GM21737 (cell line): Measurements from ENCODE around the gene ERCC6L2.

Experiments
- ATAC-seq: cut with Tn5 transposase; IDR thresholded peaks from one replicate; pipeline ENCODE4 v1.9.1; 2021; ENCODE audit warnings: mild to moderate bottlenecking, moderate library complexity; ENCODE audit not compliant: unreplicated experiment

Gene ERCC6L2

DNA sequence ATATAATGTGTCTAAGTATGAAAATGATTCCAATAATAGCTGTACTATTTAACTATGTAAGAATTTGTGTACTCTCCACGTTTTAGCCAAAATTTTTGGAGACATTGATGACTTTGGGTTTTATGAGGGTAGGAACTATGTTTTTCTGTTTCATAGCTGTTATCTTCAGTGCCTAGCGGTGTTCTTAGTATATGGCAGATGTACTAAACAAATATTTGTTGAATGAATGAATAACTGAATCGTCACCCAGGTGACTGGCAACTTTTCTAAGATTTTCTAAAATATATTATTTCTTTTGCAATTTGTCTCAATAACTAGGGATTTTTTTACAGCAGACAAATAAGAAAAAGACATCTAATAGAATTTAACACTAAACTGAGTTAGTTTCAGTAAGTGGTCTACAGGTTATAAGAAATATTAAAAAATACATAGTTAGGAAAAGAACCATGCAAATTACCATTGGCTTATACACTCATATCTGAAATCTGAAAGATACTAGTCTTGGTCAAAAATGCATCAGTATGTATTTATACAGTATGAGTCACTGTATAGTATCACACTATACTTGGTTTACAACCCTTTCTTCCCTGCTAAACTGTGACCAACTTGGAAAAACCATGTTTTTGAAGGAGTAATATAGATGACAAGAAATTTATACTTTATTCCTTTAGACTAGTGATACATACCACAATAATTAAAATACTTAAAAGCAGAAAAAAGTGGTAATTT lies 10.5 kb upstream of the ERCC6L2 start:
- ATAC-seq: no peak

DNA sequence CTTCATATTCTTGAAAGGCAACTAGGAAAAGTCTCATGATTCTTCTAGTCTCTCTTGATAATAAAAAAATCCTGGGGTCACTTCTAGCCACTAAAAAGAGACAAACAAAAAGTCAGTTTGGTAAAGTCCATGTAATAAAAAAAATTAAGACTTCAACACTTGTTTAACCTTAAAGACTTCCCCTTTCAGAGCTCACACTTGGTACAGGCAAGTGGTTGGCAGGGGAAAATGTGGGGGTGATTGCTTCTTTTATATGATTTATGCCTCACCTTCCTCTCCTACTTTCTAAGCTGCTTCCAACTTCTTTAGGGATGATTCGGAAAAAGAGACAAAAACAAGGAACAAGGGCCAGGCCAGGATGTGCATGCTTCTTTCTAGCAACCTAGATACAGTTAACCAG lies 5.1 kb upstream of the ERCC6L2 start:
- ATAC-seq: no peak

DNA sequence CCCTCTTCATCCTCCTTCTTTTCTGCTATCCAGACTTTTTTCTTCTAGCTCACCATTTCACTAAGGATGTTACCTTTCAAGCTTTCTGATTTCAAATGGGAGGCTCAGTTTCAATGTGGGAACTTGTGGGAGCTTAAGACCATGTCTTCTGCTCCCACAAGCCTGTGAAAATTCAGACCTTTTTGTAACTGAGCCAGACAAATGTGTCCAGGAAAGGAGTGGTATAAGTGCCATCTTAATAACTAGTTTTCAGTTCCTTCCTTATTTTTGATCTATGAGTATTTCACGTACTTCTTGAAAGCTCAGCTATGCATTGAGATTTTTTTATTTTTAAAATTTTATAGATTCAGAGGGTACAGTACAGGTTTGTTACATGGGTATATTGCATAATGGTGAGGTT lies 4.6 kb upstream of the ERCC6L2 start:
- no peak for ATAC-seq

DNA sequence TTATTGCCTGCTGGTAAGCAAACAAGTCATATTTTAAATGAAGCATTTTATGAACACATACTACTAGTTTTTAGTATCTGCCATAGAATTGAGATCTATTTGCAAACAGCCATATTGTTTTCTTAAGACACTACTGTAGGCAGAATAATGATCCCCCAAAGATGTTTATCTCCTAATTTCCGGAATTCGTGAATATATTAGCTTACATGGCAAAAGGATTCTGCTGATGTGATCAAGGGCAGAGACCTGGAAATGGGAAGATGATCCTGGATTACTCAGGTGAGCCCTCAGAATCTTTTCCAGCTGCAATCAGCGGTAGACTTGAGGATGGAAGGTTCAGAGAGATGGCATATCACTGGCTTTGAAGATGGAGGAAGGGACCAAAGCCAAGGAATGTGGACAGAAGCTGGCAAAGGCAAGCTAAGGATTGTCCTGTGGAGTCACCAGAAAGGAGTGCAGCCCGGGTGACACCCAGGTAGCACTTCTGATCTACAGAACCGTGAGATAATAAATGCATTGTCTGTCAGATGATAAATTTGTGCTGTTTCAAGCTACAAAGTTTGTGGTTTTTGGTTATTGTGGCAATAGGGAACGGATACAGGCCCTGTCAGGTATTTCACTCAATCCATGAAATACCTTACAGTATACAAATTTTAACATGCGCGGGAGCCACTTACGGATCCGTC lies 1.0 kb upstream of the ERCC6L2 start:
- no peak for ATAC-seq

DNA sequence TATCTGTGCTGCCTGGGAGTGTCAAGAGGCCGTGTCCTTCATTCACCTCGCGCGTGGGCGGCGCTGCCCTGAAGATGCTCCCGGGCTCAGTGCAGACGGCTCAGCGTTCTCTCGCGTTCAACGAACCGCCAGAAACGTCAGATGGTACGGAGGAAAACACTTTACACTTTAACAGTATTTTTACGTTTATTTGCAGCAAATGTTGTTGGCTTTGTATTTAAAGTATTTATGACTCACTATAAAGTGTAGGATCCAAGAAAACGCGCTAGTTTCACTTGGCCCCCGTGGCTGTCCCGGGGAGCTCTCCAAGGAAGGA lies 544 bp upstream of the ERCC6L2 start:
- no peak for ATAC-seq

DNA sequence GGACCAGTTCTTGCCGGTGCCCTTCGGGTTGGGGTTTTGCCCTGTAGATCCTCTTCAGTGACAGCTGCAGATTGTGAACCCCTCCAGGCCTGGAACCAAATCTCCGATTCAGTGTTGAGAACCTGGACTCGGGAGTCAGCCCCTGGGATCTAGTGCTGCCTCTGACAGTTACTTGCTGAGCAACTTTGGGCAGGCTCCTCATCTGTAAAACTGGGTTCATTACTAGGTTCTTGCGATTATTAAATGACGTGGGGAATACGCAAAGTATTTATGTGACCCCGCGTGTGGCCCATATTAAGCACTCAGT lies 600 bp downstream of the ERCC6L2 start:
- no peak for ATAC-seq

DNA sequence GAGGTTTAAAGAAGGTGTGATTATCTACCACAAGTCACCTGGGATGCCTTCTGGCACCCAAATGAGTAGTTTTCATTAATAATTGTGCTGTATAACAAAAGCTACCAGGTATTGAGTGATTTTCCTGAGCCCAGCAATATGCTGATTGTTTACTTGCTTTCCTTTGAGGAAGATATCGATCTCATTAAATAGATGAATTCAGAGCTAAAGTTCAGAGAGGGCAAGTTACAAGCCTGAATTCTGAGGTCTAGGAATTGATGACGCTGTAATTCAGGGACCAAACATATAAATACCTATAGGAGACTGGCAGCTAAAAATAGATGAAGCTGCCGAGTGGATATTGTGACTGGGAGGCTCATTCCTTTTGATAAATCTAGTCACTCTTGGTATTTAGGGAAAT lies 1.1 kb downstream of the ERCC6L2 start:
- no peak for ATAC-seq

DNA sequence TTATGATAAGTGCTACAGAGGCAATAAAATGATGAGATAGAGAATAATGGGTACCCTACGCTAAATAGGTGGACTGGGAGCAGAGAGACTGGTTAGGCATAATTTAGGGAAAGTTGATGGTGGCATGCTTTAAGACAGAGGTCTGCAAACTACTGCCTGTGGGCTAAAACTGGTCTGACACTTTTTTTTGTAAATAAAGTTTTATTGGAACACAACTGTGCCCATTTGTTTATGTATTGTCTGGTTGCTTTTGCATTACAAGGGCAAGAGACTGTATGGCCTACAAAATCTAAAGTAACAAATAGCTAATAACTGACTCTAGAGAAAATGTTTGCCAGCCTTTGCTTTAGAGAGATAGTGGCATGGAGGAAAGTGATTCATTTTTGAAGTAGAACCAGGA lies 2.5 kb downstream of the ERCC6L2 start:
- ATAC-seq: no peak

DNA sequence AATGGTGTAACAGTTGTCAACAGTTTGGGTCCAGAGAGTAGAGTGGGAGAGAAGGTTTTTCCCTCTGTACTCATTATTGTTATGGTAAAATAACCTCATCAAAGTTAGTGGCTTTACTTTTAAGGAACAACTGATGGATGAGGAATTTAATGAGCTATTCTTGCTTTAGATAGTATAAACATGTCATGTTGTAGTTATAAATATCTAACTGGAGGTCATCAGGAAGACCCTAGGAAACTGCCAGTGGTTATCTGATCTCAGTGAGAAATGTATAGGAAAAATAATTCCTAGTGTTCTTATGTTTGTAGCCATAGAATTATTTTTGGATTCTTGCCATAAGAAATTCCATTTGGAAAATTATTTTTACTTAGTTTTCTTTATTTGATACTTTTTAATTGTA lies 4.1 kb downstream of the ERCC6L2 start:
- ATAC-seq: no peak

DNA sequence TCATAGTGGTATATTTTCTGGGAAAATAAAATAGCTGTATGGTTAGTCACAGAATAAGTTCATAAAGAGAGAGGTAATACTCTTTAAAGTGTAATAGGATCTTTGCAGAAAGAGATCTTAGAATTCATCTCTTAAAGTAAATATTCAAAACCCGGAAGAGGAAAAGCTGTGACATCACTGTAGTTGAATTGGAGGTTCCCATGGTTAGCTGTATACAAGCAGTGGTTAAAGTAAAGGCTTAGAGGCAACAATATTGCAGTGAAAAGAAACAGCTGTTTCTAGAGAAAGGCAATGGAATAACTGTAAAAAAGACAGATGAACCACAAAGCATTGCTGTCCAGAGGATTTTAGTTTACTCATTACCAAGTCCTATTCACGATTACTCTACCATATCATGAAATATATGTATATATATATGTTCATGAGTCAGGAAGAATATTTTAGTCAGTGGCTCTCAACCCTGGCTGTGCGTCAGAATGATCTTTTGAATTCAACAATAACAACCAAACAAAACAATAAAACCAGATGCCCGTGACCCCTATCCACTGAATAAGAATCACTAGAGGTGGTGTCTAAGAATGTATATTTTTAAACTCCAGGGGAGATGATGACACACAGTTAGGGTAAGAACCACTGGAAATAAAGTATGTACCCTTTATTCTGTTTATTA lies 4.7 kb downstream of the ERCC6L2 start:
- ATAC-seq: no peak

DNA sequence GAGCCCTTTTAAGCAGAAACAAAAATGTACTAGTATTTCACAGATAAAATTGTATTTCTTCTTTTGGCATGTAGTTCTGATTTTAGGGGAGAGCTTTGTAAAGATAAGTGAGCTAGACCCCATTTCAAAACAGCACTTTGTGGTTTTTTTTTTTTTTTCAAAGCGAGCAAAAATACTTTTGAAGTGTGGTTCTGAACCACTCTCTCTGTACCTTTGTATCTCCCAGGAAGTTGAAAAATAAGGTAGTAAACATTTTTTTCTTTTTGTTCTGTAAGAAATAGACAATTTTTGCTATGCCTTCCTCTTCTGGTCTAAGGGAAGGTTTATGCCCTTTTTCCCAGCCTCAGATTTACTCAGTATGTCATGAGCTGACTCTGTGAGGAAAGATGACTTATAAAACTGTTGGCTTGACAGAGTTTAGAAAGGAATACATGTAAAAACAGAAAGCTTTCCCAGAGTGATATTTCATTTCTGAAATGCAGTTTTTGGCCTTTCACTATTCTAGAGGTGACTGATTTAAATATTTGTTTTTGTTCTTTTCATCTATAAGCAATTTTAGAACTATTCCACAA lies 12.5 kb downstream of the ERCC6L2 start:
- ATAC-seq: no peak

DNA sequence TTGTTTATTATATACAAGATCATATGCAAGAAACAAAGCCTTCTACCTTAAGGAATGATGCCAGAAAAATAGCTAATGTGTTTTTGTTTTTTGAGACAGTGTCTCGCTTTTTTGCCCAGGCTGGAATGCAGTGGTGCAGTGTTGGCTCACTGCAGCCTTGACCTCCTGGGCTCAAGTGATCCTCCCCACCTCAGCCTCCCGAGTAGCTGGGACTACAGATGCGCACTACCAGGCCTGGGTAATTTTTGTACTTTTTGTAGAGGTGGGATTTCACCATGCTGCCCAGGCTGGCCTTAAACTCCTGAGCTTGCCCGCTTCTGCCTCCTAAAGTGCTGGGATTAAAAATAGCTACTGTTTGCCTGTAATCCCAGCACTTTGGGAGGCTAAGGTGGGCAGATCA lies 15.1 kb downstream of the ERCC6L2 start:
- no peak for ATAC-seq

DNA sequence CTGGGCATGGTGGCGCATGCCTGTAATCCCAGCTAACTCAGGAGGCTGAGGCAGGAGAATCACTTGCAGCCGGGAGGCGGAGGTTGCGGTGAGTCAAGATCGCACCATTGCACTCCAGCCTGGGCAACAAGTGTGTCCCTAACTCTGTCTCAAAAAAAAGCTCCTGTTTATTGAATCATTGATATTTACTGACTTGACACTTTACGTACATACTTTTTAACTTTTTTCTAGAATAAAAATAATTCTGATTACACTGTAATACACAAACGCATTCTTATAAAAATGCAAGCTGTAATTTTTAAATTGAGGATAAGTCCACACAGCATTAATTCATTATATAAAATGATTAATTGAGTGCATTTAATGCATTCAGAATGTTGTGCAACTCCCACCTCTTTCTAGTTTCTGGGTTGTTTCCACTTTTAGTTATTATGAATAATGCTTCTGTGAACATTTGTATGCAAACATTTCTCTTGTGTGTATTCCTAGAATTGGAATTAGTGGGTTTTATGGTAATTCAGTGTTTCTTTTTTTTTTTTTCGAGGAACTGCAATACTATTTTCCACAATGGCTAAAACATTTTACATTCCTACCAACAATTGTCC lies 15.7 kb downstream of the ERCC6L2 start:
- no peak for ATAC-seq

DNA sequence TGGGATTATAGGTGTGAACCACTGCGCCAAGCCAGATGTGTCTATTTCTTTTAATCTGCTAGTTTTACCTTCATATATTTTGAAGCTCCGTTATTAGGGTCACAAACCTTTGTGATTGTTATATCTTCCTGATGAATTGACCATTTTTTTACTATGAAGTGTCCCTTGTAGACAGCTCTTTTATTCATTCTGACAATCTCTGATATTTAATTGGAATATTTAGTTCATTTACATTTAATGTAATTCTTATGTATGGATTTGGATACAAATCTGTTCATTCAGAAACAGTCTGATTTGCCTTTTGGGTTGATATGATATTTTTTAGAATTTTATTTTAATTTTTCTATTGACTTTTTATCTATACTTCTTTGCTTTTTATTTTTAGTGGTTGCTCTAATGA lies 17.2 kb downstream of the ERCC6L2 start:
- no peak for ATAC-seq

DNA sequence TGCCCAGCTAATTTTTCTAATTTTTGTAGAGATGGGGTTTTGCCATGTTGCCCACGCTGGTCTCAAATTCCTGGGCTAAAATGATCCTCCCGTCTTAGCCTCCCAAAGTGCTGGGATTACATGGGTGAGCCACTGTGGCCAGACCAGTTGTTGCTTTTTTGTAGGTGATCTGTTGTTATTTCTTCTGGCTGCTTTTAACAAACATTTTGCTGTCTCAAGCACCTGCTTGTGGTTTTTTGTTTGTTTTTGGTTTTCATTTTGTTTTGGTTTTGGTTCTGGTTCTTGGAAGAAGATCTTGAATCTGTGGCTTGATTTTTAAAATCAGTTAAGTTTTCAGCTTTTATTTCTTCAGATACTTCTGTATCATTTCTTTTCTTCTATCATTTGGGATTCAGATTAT lies 21.1 kb downstream of the ERCC6L2 start:
- no peak for ATAC-seq

DNA sequence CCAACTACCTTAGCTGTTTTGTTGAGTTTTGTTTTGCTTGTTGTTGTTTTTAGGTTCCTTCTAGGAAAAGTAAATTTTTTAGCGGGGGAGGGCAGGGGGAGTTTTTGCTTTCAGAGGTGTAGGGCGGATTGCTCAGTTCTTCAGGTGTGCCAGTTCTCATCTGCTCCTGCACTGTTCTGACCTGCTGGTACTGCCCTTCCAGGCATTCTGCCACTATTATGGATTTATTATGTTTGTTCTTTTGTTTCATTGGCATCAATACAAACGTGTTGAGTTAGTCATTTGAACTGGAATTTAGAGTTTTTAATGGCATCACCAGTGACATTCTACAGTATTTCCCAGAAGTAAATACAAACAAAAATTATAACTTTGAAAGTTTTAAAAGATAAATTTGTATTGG lies 26.0 kb downstream of the ERCC6L2 start:
- ATAC-seq: no peak

DNA sequence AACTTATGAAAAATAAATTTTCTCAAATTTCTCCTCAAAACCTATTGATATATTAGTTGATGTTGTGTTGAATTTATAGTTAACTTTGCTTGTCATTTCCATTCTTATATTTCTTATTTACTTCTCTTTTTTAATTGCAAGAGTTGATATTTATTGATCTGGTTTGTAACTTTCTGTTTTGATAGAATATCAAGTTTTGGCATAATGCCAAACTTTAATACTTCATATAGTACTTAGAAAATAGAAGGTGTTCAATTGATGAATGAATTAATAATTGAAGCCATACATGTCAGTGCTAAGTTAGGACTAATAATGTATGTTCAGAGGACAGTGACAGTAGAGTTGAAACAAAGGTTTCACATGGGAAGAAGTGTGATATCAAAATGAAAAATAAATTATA lies 27.9 kb downstream of the ERCC6L2 start:
- no peak for ATAC-seq

DNA sequence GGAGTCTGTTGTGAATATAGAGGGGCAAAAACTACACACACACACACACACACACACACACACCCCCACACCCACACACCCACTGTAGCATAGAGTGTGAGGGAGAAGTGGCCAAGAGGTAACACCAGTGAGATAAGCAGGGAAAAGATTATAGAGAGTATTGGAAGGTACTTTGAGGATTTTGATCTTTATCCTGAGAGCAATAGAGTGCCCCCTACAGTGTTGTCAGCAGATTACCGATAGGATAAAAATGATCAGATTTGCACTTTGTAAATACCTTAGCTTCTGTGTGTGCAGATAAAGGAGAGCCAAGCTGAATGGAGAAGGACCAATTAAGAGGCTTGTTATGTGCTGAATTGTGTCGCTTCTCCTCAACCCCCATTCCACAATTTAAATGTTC lies 32.3 kb downstream of the ERCC6L2 start:
- ATAC-seq: no peak

DNA sequence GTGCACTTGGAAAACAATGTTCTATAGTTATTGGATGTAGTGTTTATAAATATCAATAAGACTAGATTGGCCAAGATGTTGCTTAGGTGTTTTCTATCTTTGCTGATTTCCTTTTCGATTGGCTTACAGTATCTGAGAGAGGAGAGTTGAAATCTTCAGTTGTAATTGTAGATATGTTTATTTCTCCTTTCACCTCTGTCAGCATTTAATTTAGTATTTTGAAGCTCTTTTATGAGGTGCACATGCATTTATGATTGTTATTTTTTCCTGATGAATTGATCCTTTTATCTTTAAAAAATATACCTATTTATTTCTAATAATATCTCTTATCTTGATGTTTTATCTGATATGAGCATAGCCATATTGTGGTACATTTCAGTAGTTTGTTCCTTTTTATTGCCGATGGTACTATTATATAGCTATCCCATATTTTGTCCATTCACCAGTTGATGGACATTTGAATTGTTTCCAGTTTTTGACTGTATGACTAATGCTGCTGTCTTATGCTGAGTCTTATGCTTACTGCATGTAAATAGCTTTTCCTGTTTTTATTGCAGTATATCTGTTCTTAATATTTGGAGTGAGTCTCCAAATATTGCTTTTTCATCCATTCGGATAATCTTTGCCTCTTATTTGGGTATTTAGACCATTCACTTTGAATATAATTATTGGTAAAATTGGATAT lies 34.7 kb downstream of the ERCC6L2 start:
- no peak for ATAC-seq

DNA sequence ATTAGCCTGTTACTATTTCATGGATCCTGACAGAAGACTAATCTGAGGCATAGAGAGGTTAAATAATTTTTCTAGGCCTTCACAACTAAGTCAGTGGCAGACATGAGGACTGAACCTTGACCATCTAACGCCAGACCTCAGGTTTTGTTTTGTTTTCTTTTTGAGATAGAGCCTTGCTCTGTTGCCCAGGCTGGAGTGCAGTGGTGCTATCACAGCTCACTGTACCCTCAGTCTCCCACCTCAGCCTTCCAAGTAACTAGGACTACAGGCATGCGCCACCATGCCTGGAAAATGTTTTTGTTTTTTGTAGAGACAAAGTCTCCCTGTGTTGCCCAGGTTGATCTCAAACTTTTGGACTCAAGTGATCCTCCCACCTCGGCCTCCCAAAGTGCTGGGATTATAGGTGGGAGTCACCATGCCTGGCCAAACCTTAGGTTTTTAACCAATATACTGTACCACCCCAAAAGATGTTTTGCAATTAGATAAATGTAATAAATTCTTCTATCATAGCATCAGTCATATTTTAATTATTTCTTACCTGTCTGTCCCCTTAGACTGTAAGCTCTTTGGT lies 35.4 kb downstream of the ERCC6L2 start:
- no peak for ATAC-seq

DNA sequence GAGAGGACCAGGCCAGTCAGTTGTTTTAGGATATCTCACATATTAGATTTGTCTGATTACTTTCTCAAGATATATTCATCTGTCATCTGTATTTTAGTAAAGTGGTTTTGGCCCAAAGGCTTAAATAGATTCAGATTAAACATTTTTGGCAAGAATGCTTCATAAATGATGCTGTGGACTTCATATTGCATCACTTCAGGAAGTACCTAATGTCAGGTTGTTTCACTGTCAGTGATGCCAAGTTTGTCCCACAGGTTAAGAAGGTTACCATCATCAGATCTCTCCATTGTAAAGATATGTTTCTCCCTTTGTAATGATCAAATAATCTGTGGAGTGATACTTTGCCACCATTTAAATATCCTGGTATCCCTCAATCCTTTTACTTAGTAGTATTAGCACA lies 37.3 kb downstream of the ERCC6L2 start:
- no peak for ATAC-seq
